Mesenchymal stem cell (in vitro differentiated cells and primary cell): ENCODE measurements around the gene GRHL3.
A peak's percentile ranks its signal among the peaks of the same experiment; 100 is the strongest.

ENCODE experiments used
- DNase-seq: peaks from one replicate; pipeline ENCODE4 v3.0.0-alpha.2; 2013
- H2AFZ ChIP-seq: one replicate; pipeline ENCODE4 v1.6.1; 2013; ENCODE audit warnings: low read depth, mild to moderate bottlenecking, control low read depth, inconsistent platforms, low read length, moderate library complexity
- H2AK5ac ChIP-seq: 2 replicates; pipeline ENCODE4 v1.6.1; 2013; ENCODE audit warnings: low read length, moderate library complexity, mild to moderate bottlenecking, inconsistent platforms; ENCODE audit not compliant: severe bottlenecking
- H2BK120ac ChIP-seq: one replicate; pipeline ENCODE4 v1.6.1; 2013; ENCODE audit warnings: low read depth, mild to moderate bottlenecking, inconsistent platforms, low read length, moderate library complexity
- H2BK12ac ChIP-seq, 2 experiments: one replicate each; pipeline ENCODE4 v1.6.1; 2013; ENCODE audit warnings: inconsistent platforms in 2 of 2, low read length in 2 of 2, mild to moderate bottlenecking in 2 of 2, moderate library complexity in 2 of 2, control low read depth in 1 of 2
- H2BK15ac ChIP-seq: one replicate; pipeline ENCODE4 v1.6.1; 2013; ENCODE audit warnings: mild to moderate bottlenecking, low read depth, inconsistent platforms; ENCODE audit not compliant: poor library complexity, severe bottlenecking
- H2BK5ac ChIP-seq: 2 replicates; pipeline ENCODE4 v1.6.1; 2013; ENCODE audit warnings: low read depth, mild to moderate bottlenecking, low read length, control low read depth, inconsistent platforms; ENCODE audit not compliant: poor library complexity, severe bottlenecking
- H3K14ac ChIP-seq, 2 experiments: one replicate each; pipeline ENCODE4 v1.6.1; 2013; ENCODE audit warnings: inconsistent platforms in 2 of 2, low read length in 2 of 2, control low read depth in 1 of 2, mild to moderate bottlenecking in 1 of 2, moderate library complexity in 1 of 2
- H3K18ac ChIP-seq, 2 experiments: one replicate each; pipeline ENCODE4 v1.6.1; 2013; ENCODE audit warnings: inconsistent platforms in 2 of 2, low read length in 2 of 2, control low read depth in 1 of 2, low read depth in 1 of 2, mild to moderate bottlenecking in 1 of 2
- H3K23ac ChIP-seq, 2 experiments: one replicate each; pipeline ENCODE4 v1.6.1; 2013; ENCODE audit warnings: inconsistent platforms in 2 of 2, low read length in 2 of 2, mild to moderate bottlenecking in 2 of 2, moderate library complexity in 2 of 2, control low read depth in 1 of 2
- H3K27ac ChIP-seq: 2 replicates; pipeline ENCODE4 v1.5.1; 2013; ENCODE audit warnings: mild to moderate bottlenecking, moderate library complexity, low read length, control low read depth, inconsistent platforms; ENCODE audit not compliant: poor library complexity, severe bottlenecking
- H3K27me3 ChIP-seq, 2 experiments: 2 replicates each; pipeline versions ENCODE4 v1.6.1 to v1.7.0; 2013; ENCODE audit warnings: low read length in 2 of 2, mild to moderate bottlenecking in 2 of 2, moderate library complexity in 2 of 2, control low read depth in 1 of 2, inconsistent platforms in 1 of 2; ENCODE audit not compliant: control insufficient read depth in 1 of 2, insufficient read depth in 1 of 2
- H3K36me3 ChIP-seq, 2 experiments: 2 replicates each; pipeline versions ENCODE4 v1.6.1 to v1.7.0; 2013; ENCODE audit warnings: low read length in 2 of 2, control low read depth in 1 of 2, inconsistent platforms in 1 of 2, low read depth in 1 of 2, mild to moderate bottlenecking in 1 of 2; ENCODE audit not compliant: insufficient read depth in 2 of 2, control insufficient read depth in 1 of 2
- H3K4ac ChIP-seq, 2 experiments: one replicate each; pipeline ENCODE4 v1.6.1; 2013; ENCODE audit warnings: inconsistent platforms in 2 of 2, low read length in 2 of 2, mild to moderate bottlenecking in 2 of 2, moderate library complexity in 2 of 2, control low read depth in 1 of 2, low read depth in 1 of 2
- H3K4me1 ChIP-seq: 2 replicates; pipeline ENCODE4 v1.6.1; 2013; ENCODE audit warnings: low read depth, low read length, control low read depth; ENCODE audit not compliant: control insufficient read depth, insufficient read depth
- H3K4me2 ChIP-seq: 2 replicates; pipeline ENCODE4 v1.6.1; 2013; ENCODE audit warnings: low read length, mild to moderate bottlenecking, inconsistent platforms; ENCODE audit not compliant: poor library complexity, severe bottlenecking
- H3K4me3 ChIP-seq, 2 experiments: 2 replicates each; pipeline versions ENCODE4 v1.5.1 to v1.7.0; 2013; ENCODE audit warnings: low read length in 2 of 2, mild to moderate bottlenecking in 2 of 2, control low read depth in 1 of 2, low read depth in 1 of 2; ENCODE audit not compliant: insufficient read depth in 1 of 2
- H3K79me1 ChIP-seq: replicated peaks from 2 replicates; pipeline ENCODE4 v1.6.1; 2013; ENCODE audit warnings: mild to moderate bottlenecking, control low read depth, low read length, inconsistent platforms; ENCODE audit not compliant: poor library complexity, severe bottlenecking
- H3K9ac ChIP-seq: 2 replicates; pipeline ENCODE4 v1.7.0; 2013; ENCODE audit warnings: mild to moderate bottlenecking, low read length, moderate library complexity
- H3K9me3 ChIP-seq: 2 replicates; pipeline ENCODE4 v1.7.0; 2013; ENCODE audit warnings: mild to moderate bottlenecking, low read length; ENCODE audit not compliant: control insufficient read depth
- H4K8ac ChIP-seq: one replicate; pipeline ENCODE4 v1.6.1; 2013; ENCODE audit warnings: inconsistent platforms, mild to moderate bottlenecking, low read length, moderate library complexity
- H4K91ac ChIP-seq: one replicate; pipeline ENCODE4 v1.6.1; 2013; ENCODE audit warnings: mild to moderate bottlenecking, low read length, inconsistent platforms
- WGBS: methylation state at CpG from one replicate; pipeline ENCODE4 v1.1.7; 2013; ENCODE audit warnings: mixed read lengths; 5-methylcytosine and 5-hydroxymethylcytosine counted together

The GRHL3 gene

GRCh38 chr1:24311741-24312140 is 7.4 kb upstream of the GRHL3 start:
- no peaks in the 10 kb centered on the region for H3K9me3 ChIP-seq
- no peak for DNase-seq
- peaks cover 3% of the 10 kb centered on the region for H3K4me1 ChIP-seq
- no peak overlapping the region for H4K91ac ChIP-seq
- H3K36me3 ChIP-seq = no peaks in the 10 kb centered on the region
- no peak overlapping the region for H3K4me3 ChIP-seq
- H3K4ac ChIP-seq = no peak overlapping the region
- H3K18ac ChIP-seq = no peak overlapping the region
- H3K27me3 ChIP-seq = peaks cover 8 to 31% of the 10 kb centered on the region in 2 experiments
- H3K27ac ChIP-seq = no peak overlapping the region
- no peak overlapping the region for H2BK15ac ChIP-seq
- H3K23ac ChIP-seq = no peak overlapping the region
- no peak overlapping the region for H2BK12ac ChIP-seq
- H2AK5ac ChIP-seq = no peak overlapping the region
- no peaks in the 10 kb centered on the region for H3K79me1 ChIP-seq
- H4K8ac ChIP-seq = no peak overlapping the region
- no peak overlapping the region for H2AFZ ChIP-seq
- 100% methylated on average over 1 of the region's 1 CpG for WGBS
- no peak overlapping the region for H3K4me2 ChIP-seq
- H3K14ac ChIP-seq = no peak overlapping the region
- H2BK5ac ChIP-seq = no peak overlapping the region
- no peak overlapping the region for H2BK120ac ChIP-seq
- H3K9ac ChIP-seq = no peak overlapping the region

- H3K4ac ChIP-seq = no peak overlapping the region
- H3K4me3 ChIP-seq = no peak overlapping the region
- no peak overlapping the region for H2AFZ ChIP-seq
- H3K4me1 ChIP-seq = peaks cover 11% of the 10 kb centered on the region
- H3K9ac ChIP-seq = no peak overlapping the region
- no peak overlapping the region for H4K8ac ChIP-seq
- peaks cover 39 to 54% of the 10 kb centered on the region in 2 experiments for H3K27me3 ChIP-seq
- H2AK5ac ChIP-seq = no peak overlapping the region
- 79% methylated on average over 5 of the region's 6 CpGs for WGBS
- H3K36me3 ChIP-seq = no peaks in the 10 kb centered on the region
- no peak overlapping the region for H3K18ac ChIP-seq
- peak overlapping the region; percentile 23 to 25 for H2BK12ac ChIP-seq
- no peak overlapping the region for H4K91ac ChIP-seq
- no peak overlapping the region for H2BK120ac ChIP-seq
- no peak overlapping the region for H3K27ac ChIP-seq
- H2BK5ac ChIP-seq = no peak overlapping the region
- H3K4me2 ChIP-seq = no peak overlapping the region
- no peak for DNase-seq
- no peak overlapping the region for H3K23ac ChIP-seq
- H3K79me1 ChIP-seq = no peaks in the 10 kb centered on the region
- peak overlapping the region; percentile 9 for H2BK15ac ChIP-seq
- no peaks in the 10 kb centered on the region for H3K9me3 ChIP-seq
- H3K14ac ChIP-seq = no peak overlapping the region
Measured at GRCh38 chr1:24315391-24315790, 3.8 kb upstream of the GRHL3 start.

GRCh38 chr1:24316645-24317044 is 2.5 kb upstream of the GRHL3 start:
- H2AFZ ChIP-seq = no peak overlapping the region
- no peak overlapping the region for H4K91ac ChIP-seq
- H2BK5ac ChIP-seq = no peak overlapping the region
- H3K27me3 ChIP-seq = peaks cover 49 to 66% of the 10 kb centered on the region in 2 experiments
- peak overlapping the region in 1 of 2 experiments; percentile 6 for H3K4ac ChIP-seq
- no peak overlapping the region for H3K4me3 ChIP-seq
- peaks cover 17% of the 10 kb centered on the region for H3K4me1 ChIP-seq
- no peak overlapping the region for H2AK5ac ChIP-seq
- no peak overlapping the region for H2BK120ac ChIP-seq
- H3K18ac ChIP-seq = no peak overlapping the region
- H4K8ac ChIP-seq = no peak overlapping the region
- no peak overlapping the region for H2BK15ac ChIP-seq
- H3K36me3 ChIP-seq = no peaks in the 10 kb centered on the region
- H3K4me2 ChIP-seq = no peak overlapping the region
- no peaks in the 10 kb centered on the region for H3K79me1 ChIP-seq
- H3K9ac ChIP-seq = no peak overlapping the region
- no peak overlapping the region for H3K27ac ChIP-seq
- no peak overlapping the region for H3K14ac ChIP-seq
- no peak for DNase-seq
- peak overlapping the region in 1 of 2 experiments; percentile 31 for H3K23ac ChIP-seq
- no peaks in the 10 kb centered on the region for H3K9me3 ChIP-seq
- H2BK12ac ChIP-seq = no peak overlapping the region
- 76% methylated on average over 3 of the region's 3 CpGs for whole genome bisulfite sequencing

- H2BK12ac ChIP-seq = no peak overlapping the region
- no peak overlapping the region for H3K4ac ChIP-seq
- H3K9me3 ChIP-seq = no peaks in the 10 kb centered on the region
- H2AFZ ChIP-seq = no peak overlapping the region
- no peak overlapping the region for H3K9ac ChIP-seq
- H3K4me1 ChIP-seq = peaks cover 22% of the 10 kb centered on the region
- no peak overlapping the region for H2AK5ac ChIP-seq
- H4K8ac ChIP-seq = no peak overlapping the region
- no peak overlapping the region for H3K27ac ChIP-seq
- WGBS = 82% methylated on average over 5 of the region's 6 CpGs
- peaks cover 49 to 67% of the 10 kb centered on the region in 2 experiments for H3K27me3 ChIP-seq
- H3K14ac ChIP-seq = no peak overlapping the region
- no peak overlapping the region for H3K18ac ChIP-seq
- no peak overlapping the region for H2BK120ac ChIP-seq
- no peaks in the 10 kb centered on the region for H3K79me1 ChIP-seq
- no peak for DNase-seq
- no peak overlapping the region for H2BK5ac ChIP-seq
- H4K91ac ChIP-seq = no peak overlapping the region
- no peak overlapping the region for H3K4me2 ChIP-seq
- no peak overlapping the region for H3K4me3 ChIP-seq
- no peaks in the 10 kb centered on the region for H3K36me3 ChIP-seq
- H3K23ac ChIP-seq = no peak overlapping the region
- no peak overlapping the region for H2BK15ac ChIP-seq
Measured at GRCh38 chr1:24317081-24317480, 2.1 kb upstream of the GRHL3 start.
